SKM-1 (cell line): ENCODE measurements around the gene CAPN9.
"Not testable (repeated sequence)": the region's sequence is repeated elsewhere in the genome, so short reads cannot be mapped to it uniquely, and the experiment has no call there.

Source experiments
- DNase-seq: peaks from one replicate; lab custom pipeline; 2025; ENCODE audit not compliant: unreplicated experiment; lab: John Stamatoyannopoulos, UW

The CAPN9 gene

GRCh38 chr1:230747890-230748800 is 957 bp downstream of the CAPN9 start:
- no peak for DNase-seq

GRCh38 chr1:230749150-230749549 is 2.0 kb downstream of the CAPN9 start:
- DNase-seq: no peak

- no peak for DNase-seq
Measured at GRCh38 chr1:230749635-230750034, 2.4 kb downstream of the CAPN9 start.

DNA sequence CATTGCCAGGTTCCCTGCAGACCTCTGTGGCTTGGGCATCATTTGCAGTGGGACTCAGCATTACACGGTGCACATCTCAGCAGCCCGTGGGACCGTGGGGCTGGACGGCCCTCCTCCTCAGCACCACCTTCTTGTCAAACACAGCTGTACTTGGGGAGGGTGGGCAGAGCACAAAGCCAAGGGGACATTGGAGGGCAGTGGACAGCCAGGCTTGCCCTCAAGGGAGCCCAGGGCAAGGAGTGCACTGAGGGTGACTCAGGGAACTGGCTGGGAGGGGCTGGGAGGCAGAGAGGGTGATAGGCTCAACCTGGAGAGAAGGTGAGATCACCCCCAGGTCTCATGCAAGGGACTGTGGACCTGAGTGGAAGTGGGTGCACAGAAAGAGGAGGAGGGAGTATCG is 3.4 kb downstream of the CAPN9 start:
- DNase-seq: no peak

DNA sequence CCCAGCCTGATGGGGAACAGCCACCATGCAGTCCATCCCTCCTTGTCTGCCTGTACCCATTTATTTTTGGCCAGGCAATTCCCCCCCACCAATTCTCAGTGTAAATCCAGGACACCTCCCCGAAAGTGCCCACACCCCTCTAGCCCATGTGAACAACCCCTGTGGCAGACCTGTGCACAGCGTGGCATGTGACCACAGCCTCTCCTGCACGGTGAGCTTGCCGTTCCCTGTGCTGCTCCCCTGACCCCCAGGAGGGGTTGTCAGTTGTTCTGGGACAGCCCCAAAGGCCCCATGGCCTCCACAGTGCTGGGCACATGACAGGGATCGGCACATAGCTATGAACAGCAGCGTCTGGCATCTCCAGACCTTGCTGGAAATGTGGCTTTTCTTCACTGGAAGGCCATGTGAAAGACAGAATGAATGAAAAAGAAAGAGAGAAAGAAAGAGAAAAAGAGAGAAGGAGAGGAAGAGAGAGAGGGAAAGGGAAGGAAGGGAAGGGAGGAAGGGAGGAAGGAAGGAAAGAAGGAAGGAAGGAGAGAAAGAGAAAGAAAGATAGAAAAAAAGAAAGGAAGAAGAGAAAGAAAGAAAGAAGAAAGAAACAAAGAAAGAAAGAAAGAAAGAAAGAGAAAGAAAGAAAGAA is 3.9 kb downstream of the CAPN9 start:
- no peak for DNase-seq

GRCh38 chr1:230752407-230752806 is 5.2 kb downstream of the CAPN9 start:
- no peak for DNase-seq

DNA sequence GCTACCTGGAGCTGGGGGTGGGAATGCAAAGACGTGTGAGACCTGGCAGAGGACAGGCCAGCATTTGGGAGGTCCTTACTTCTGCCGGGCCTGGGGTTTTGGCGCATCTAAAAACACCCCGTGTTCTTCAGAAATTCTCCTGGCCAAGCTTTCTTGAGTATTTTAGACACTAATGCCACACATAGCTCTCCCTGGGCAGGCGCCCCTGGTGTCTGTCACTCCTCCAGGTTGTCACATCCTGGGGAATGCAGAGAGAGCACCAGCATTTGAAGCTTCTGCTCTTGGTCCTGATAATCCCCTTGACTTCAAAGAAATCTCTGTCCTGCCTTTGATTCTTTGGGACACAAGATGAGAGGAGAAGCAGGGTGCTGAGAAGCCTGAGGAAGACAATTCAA is 6.0 kb downstream of the CAPN9 start:
- DNase-seq: no peak

DNA sequence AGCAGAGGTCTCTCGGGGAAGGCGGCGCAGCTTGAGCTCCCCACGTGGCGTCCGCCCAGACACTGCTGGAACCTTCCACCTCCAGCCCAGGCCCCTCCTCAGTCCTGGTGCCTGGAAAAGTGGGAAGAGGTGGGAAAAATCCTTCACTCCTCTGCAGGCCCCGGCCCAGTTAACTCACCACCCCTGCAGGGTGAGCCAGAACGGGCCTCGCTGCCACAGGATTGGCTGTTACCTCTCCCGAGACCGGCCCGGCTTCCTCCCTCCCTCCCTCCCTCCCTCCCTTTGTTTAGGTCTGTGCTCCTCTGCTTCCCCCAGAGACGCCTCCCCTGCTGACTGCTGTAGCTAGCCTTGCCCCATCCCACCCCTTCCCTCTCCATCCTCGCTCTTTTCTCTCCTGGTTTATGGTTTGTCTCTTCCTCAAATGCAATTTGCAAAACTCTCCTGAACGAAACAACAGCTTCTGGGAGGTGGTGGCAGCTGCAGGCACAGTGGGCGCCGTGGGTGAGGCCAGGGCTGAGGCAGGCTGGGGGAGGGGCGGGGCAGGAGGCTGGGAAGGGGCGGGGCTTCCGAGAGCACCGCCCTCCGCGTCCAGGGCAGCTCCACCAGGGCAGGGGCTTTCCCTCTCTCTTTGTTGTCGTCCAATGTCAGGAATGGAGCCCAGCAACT is 6.5 kb downstream of the CAPN9 start:
- DNase-seq: no peak

- DNase-seq: no peak
Measured at GRCh38 chr1:230754796-230755195, 7.6 kb downstream of the CAPN9 start.

DNA sequence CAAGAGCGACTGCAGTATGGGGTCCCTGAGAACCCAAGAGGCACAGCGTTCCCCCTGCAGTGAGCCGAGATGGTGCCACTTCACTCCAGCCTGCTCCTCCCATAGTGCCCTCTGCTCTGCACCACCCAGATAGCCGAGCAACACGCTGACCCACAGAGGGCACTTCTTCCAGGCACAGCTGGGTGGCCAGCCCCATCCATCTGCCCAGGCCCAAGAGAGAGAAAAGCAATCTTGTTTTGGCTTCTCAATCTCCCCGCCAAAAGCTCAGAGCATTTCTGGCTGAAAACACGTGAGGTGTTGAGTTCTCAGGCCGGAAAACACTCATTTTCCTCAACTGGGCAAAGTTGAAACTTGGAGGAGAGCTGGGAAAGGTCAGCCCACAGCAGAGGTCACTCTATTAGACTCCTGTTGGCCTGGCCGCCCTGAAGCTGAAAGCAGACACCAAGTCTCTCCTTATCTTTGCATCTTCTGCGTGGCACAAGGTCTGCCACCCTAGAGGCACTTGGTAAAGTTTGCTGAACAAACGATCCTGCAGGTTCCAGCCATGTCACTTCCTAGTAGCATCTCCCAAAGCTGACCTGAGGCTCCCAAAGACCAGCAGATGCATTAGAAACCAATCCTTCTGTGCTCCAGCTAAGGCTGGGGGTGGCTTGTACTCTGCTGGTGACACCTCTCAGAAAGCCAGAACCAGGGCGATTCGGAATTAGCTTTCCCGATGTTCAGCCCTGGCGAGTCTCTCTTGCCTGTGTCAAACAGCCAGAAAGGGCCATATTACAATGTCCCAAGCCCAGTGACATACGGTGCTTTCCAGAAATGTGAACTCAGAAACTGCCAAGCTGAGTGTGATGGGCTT is 10.9 kb downstream of the CAPN9 start:
- no peak for DNase-seq

DNA sequence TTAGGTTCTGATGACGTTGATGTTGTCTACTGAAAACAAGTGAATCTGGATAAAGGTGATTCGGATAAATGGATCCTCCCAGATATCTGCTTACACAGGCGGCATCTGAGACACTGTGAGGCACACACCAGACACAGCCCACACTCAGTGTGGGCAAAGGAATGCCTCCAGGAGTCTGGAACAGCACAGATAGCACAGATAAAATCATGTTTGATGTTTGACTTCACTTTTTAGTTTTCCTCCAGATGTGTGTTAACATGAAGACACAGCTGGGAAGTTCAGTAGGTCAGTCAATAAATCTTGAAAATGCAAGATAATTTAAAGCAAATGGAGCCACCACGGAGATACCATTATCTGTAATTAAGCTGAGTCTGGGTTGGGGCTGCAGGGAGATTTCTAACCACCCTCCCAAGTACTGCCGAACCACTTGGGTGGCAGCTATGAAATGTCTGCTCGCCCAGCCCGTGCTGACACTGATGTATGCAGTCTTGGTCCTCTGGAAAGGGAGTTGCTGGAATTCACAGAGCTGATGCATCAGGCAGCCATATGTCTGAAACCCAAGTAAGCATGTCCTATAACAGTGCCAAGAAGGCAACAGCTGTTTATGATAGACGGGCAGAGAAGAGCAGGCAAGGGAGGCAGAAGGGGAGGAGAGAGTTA is 11.7 kb downstream of the CAPN9 start:
- no peak for DNase-seq

GRCh38 chr1:230759369-230760065 is 12.3 kb downstream of the CAPN9 start:
- no peak for DNase-seq

DNA sequence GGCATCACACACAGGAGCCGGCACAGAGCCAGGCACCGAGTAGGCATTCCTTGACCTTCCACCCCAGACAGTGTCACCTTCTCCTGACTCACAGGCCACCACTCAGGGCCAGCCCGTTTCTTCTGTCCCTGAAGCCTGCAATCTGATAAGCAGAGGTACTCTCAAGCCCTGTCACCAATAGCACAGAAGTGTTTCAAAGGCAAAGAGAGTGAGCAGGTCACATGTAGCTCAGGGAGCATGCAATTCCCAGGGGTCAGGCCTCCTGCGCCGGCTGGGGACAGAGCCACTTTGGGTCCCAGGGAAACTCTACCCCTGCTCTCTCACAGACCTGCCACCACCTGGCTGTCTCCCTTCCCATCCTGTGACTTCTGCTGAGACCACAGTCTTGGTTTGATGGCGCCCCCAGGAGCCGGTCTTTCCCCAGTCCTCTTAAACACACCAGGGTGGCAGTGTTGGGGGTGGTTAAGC is 13.2 kb downstream of the CAPN9 start:
- no peak for DNase-seq

- DNase-seq: no peak
Measured at GRCh38 chr1:230761443-230762167, 14.4 kb downstream of the CAPN9 start.

DNA sequence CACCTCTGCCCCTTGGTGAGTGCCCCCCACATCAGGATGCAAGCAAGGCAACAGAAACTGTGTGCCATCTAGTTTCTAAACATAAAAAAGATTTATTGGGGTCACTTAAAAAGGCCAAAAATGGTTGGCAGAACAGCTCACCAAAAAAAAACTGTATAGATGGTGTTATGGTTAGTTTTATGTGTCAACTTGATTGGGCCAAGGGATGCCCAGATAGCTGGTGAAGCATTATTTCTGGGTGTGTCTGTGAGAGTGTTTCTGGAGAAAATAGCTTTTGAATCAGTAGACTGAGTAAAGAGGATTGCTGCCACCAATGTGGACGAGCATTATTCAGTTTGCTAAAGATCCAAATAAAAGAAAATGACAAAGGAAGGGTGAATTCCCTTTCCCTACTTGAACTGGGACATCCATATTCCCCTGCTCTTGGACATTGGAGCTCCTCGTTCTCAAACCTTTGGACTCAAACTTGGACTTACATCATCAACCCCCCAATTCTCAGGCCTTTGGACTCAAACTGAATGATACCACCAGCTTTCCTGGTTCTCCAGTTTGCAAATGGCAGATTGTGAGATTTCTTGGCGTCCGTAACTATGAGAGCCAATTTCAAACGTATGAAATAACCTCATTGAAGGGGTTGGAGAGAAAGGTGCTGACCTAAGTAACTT is 16.9 kb downstream of the CAPN9 start:
- DNase-seq: no peak

GRCh38 chr1:230766318-230766717 is 19.1 kb downstream of the CAPN9 start:
- DNase-seq: no peak

DNA sequence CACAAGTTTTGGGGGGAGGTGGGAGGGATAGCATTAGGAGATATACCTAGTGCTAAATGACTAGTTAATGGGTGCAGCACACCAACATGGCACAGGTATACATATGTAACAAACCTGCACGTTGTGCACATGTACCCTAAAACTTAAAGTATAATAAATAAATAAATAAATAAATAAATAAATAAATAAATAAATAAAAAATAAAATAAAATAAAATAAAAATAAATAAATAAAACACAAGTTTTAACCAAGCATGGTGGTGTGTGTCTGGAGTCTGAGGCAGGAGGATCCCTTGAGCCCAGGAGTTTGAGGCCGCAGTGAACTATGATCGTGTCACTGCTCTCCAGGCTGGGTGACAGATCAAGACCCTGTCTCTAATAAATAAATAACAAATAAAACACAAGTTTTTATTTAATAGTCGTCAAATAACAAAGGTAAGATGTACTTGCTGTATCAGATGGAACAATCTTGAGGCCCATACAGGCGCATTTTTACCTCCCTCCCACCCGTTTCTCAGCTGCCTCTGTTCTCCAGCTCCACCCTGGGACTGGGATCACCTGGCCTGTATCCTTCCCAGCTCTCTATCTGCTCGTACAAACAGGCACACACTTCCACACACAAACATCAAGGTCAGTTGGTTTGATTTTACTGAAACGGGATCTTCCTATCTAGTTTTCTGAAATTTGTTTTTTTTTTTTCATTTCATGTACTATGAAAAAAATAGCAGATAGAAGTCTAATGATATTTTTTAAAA is 20.8 kb downstream of the CAPN9 start:
- DNase-seq: not testable (repeated sequence)
